A549 treated with RU486 at 1 μM for 4 hours (cell line): ENCODE data around the gene BTBD3. TPM values are rescaled to one million over a fixed set of nuclear protein-coding genes. Genes with fewer than 3 reads are reported as not detected.

ENCODE experiments used
- total RNA-seq: library from RNA; stranded (reverse); fragments of 200-300 nt; extraction: Qiagen RNA extraction; gene quantifications from 5 replicates; pipeline ENCODE4 v1.2.3, GENCODE V29; 2022; ENCODE audit warnings: low read depth

BTBD3 gene
- 10.0 to 18.8 TPM (median 17.6 TPM) in 5 replicates for total RNA-seq

DNA sequence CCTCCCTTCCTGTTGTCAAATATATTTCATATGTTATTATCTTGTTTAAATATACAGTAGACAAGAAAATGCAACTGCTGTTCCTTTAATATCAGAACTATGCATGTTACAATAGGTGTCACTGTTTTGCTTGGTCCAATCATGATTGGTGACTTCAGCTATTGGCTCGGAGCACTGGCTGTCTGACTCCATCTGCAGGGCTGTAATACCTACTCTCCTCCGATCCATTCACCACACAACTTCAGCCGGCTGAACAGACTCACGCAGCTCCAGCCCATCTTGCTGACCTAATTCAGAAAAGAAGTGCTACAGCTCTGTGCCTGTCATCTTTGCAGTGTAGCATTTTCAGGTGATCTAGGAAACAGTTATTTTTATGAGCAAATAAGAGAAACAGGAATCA, at the start of gene BTBD3:
BTBD3 (plus strand) TSS at position 231 of the 400 bp plus-strand sequence. CDS start 383 bp downstream, outside the sequence.

